ENCODE data around the gene METRNL.

METRNL gene

GRCh38 chr17:83067718-83068261, 11.6 kb upstream of the METRNL start:
- no peak for DNase-seq

GRCh38 chr17:83068641-83069570, 10.5 kb upstream of the METRNL start:
- no peak for DNase-seq

GRCh38 chr17:83069571-83069906, 9.9 kb upstream of the METRNL start:
- DNase-seq, result no peak

GRCh38 chr17:83069931-83070742, 9.3 kb upstream of the METRNL start:
- no peak for DNase-seq

- DNase-seq, result no peak
These were observed 8.5 kb upstream of the METRNL start for GRCh38 chr17:83070800-83071341.

- no peak for DNase-seq
These were observed 8.0 kb upstream of the METRNL start for GRCh38 chr17:83071365-83071764.

- DNase-seq, result no peak
These were observed 7.3 kb upstream of the METRNL start for GRCh38 chr17:83071966-83072562.

GRCh38 chr17:83072600-83073358, 6.6 kb upstream of the METRNL start:
- no peak for DNase-seq

- DNase-seq, result no peak
These were observed 5.9 kb upstream of the METRNL start for GRCh38 chr17:83073389-83074063.

GRCh38 chr17:83074486-83075223, 4.8 kb upstream of the METRNL start:
- DNase-seq, result no peak

GRCh38 chr17:83075270-83075880, 4.0 kb upstream of the METRNL start:
- DNase-seq, result no peak

- DNase-seq, result no peak
These were observed 2.5 kb upstream of the METRNL start for GRCh38 chr17:83076938-83077337.

- no peak for DNase-seq
These were observed 2.0 kb upstream of the METRNL start for GRCh38 chr17:83077411-83077810.

- DNase-seq, result no peak
These were observed 1.5 kb upstream of the METRNL start for GRCh38 chr17:83077939-83078338.

- DNase-seq, result no peak
These were observed 744 bp upstream of the METRNL start for GRCh38 chr17:83078378-83079351.

GRCh38 chr17:83079766-83080578, 563 bp downstream of the METRNL start:
- no peak for DNase-seq

- no peak for DNase-seq
These were observed 1.1 kb downstream of the METRNL start for GRCh38 chr17:83080579-83080857.

GRCh38 chr17:83080858-83081683, 1.7 kb downstream of the METRNL start:
- DNase-seq, result peak; percentile 57

Data from CD4-positive, alpha-beta T cell treated with Interleukin-10 for 1 hour (primary cell).